G401.6 (cell line): ENCODE measurements around the gene SNRPA.
"Not testable (repeated sequence)": the region's sequence is repeated elsewhere in the genome, so short reads cannot be mapped to it uniquely, and the experiment has no call there.

Experiments
- FAIRE-seq: peaks from 2 replicates; lab custom pipeline; 2012; peaks lifted over from hg19 to GRCh38; lab: Jason Lieb, UNC

Gene SNRPA

GRCh38 chr19:40721936-40722661 lies 28.9 kb upstream of the SNRPA start:
- no peak for FAIRE-seq

- FAIRE-seq: no peak
Measured at GRCh38 chr19:40723661-40724254, 27.2 kb upstream of the SNRPA start.

- FAIRE-seq: no peak
Measured at GRCh38 chr19:40724315-40724714, 26.7 kb upstream of the SNRPA start.

GRCh38 chr19:40724855-40725254 lies 26.1 kb upstream of the SNRPA start:
- FAIRE-seq: no peak

- no peak for FAIRE-seq
Measured at GRCh38 chr19:40726279-40726678, 24.7 kb upstream of the SNRPA start.

- FAIRE-seq: not testable (repeated sequence)
Measured at GRCh38 chr19:40730065-40730464, 20.9 kb upstream of the SNRPA start.

GRCh38 chr19:40732304-40732703 lies 18.7 kb upstream of the SNRPA start:
- FAIRE-seq: not testable (repeated sequence)

GRCh38 chr19:40733149-40733548 lies 17.9 kb upstream of the SNRPA start:
- FAIRE-seq: no peak

GRCh38 chr19:40735013-40735771 lies 15.8 kb upstream of the SNRPA start:
- FAIRE-seq: no peak

- no peak for FAIRE-seq
Measured at GRCh38 chr19:40736661-40737060, 14.3 kb upstream of the SNRPA start.

GRCh38 chr19:40737102-40737644 lies 13.8 kb upstream of the SNRPA start:
- FAIRE-seq: no peak

GRCh38 chr19:40739030-40739839 lies 11.8 kb upstream of the SNRPA start:
- FAIRE-seq: no peak

- FAIRE-seq: no peak
Measured at GRCh38 chr19:40739871-40740703, 10.9 kb upstream of the SNRPA start.

- no peak for FAIRE-seq
Measured at GRCh38 chr19:40740747-40741146, 10.3 kb upstream of the SNRPA start.

- no peak for FAIRE-seq
Measured at GRCh38 chr19:40741527-40742390, 9.2 kb upstream of the SNRPA start.

- FAIRE-seq: no peak
Measured at GRCh38 chr19:40742477-40742876, 8.5 kb upstream of the SNRPA start.

GRCh38 chr19:40742886-40743285 lies 8.1 kb upstream of the SNRPA start:
- FAIRE-seq: no peak

- no peak for FAIRE-seq
Measured at GRCh38 chr19:40743926-40744325, 7.1 kb upstream of the SNRPA start.

- FAIRE-seq: no peak
Measured at GRCh38 chr19:40744554-40745401, 6.2 kb upstream of the SNRPA start.
